ENCODE results near the gene DHRSX. TPM values are rescaled to one million over a fixed set of nuclear protein-coding genes. Genes with fewer than 3 reads are reported as not detected.

Gene DHRSX
- total RNA-seq, 2 experiments from 2014 or later = 18.8 to 21.4 TPM

GRCh38 chrX:2449135-2449886 is 51.5 kb downstream of the DHRSX start:
- intact Hi-C loops (cut with micrococcal nuclease) = no loop called here
- Mint-ChIP-seq H3K27ac (no peak overlapping the region), H3K36me3 (ENCODE audit: low read depth) (peaks cover 17% of the 10 kb centered on the region), H3K4me1 (ENCODE audit: low read depth) (peaks cover 3% of the 10 kb centered on the region), H3K27me3 (ENCODE audit: low read depth) (no peaks in the 10 kb centered on the region), H3K9me3 (peaks cover 4% of the 10 kb centered on the region), H3K4me3 (no peak overlapping the region)
- DNase-seq = no peak
- CTCF ChIA-PET = no interaction called here

DNA sequence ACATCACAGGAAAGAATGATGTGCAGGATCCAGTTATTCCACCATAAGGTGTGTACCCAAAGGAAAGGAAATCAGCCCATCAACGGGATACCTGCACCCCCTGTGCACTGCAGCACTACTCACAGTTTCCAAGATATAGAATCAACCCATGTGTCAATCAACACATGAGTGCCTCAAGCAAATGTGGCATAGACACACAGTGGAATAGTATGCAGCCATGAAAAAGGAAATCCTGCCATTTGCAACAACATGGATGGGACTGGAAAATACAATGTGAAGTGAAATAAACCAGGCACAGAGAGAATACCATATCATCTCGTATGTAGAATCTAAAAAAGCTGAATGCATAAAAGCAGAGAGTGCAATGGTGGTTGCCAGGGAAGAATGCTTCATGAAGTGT is 53.3 kb downstream of the DHRSX start:
- no peak overlapping the region for H3K4me3 Mint-ChIP-seq
- H3K27me3 Mint-ChIP-seq (ENCODE audit: low read depth) = no peaks in the 10 kb centered on the region
- DNase-seq = no peak
- no peaks in the 10 kb centered on the region for H3K9me3 Mint-ChIP-seq
- intact Hi-C loops (cut with micrococcal nuclease) = no loop called here
- H3K27ac Mint-ChIP-seq = no peak overlapping the region
- CTCF ChIA-PET = no interaction called here
- H3K4me1 Mint-ChIP-seq (ENCODE audit: low read depth) = peaks cover 3% of the 10 kb centered on the region
- H3K36me3 Mint-ChIP-seq (ENCODE audit: low read depth) = peaks cover 12% of the 10 kb centered on the region

DNA sequence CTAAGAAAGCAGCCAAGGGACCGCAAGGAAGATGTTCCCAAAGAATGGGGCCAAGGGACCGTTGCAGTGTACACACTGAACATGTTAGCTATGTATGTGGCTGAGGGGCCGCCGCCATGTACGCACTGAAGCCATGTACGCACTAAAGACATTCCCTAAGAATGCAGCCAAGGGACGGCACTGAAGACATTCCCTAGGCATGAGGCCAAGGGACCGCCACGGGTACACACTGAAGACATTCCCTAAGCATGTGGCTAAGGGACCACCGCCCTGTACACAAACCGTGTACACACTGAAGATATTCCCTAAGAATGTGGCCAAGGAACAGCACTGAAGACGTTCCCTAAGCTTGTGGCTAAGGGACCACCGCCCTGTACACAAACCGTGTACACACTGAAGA is 54.0 kb downstream of the DHRSX start:
- H3K27ac Mint-ChIP-seq = no peak overlapping the region
- intact Hi-C loops (cut with micrococcal nuclease) = no loop called here
- H3K9me3 Mint-ChIP-seq = no peaks in the 10 kb centered on the region
- CTCF ChIA-PET = no interaction called here
- H3K27me3 Mint-ChIP-seq (ENCODE audit: low read depth) = no peaks in the 10 kb centered on the region
- no peak overlapping the region for H3K4me3 Mint-ChIP-seq
- H3K36me3 Mint-ChIP-seq (ENCODE audit: low read depth) = peaks cover 9% of the 10 kb centered on the region
- DNase-seq = no peak
- peaks cover 3% of the 10 kb centered on the region for H3K4me1 Mint-ChIP-seq (ENCODE audit: low read depth)

GRCh38 chrX:2445662-2446623 is 54.8 kb downstream of the DHRSX start:
- no peak overlapping the region for H3K27ac Mint-ChIP-seq
- no peak for DNase-seq

GRCh38 chrX:2442694-2443093 is 58.1 kb downstream of the DHRSX start:
- Mint-ChIP-seq H3K9me3 (no peaks in the 10 kb centered on the region), H3K36me3 (ENCODE audit: low read depth) (peaks cover 23% of the 10 kb centered on the region), H3K27me3 (ENCODE audit: low read depth) (no peaks in the 10 kb centered on the region), H3K4me3 (no peak overlapping the region), H3K27ac (no peak overlapping the region), H3K4me1 (ENCODE audit: low read depth) (no peaks in the 10 kb centered on the region)
- intact Hi-C loops (cut with micrococcal nuclease) = no loop called here
- DNase-seq = no peak
- CTCF ChIA-PET = no interaction called here

More at GRCh38 chrX:2445662-2446623, 54.8 kb downstream of the DHRSX start:
- Mint-ChIP-seq H3K36me3 (ENCODE audit: low read depth) (peaks cover 13% of the 10 kb centered on the region), H3K4me1 (ENCODE audit: low read depth) (no peaks in the 10 kb centered on the region), H3K27me3 (ENCODE audit: low read depth) (no peaks in the 10 kb centered on the region), H3K9me3 (no peaks in the 10 kb centered on the region), H3K4me3 (no peak overlapping the region)
- CTCF ChIA-PET = no interaction called here
- intact Hi-C loops (cut with micrococcal nuclease) = no loop called here

- peaks cover 18% of the 10 kb centered on the region for H3K36me3 Mint-ChIP-seq (ENCODE audit: low read depth)
- no peak overlapping the region for H3K27ac Mint-ChIP-seq
- H3K9me3 Mint-ChIP-seq = no peaks in the 10 kb centered on the region
- H3K4me3 Mint-ChIP-seq = no peak overlapping the region
- intact Hi-C loops (cut with micrococcal nuclease) = no loop called here
- H3K4me1 Mint-ChIP-seq (ENCODE audit: low read depth) = no peaks in the 10 kb centered on the region
- no peak for DNase-seq
- no peaks in the 10 kb centered on the region for H3K27me3 Mint-ChIP-seq (ENCODE audit: low read depth)
- CTCF ChIA-PET = no interaction called here
These were observed 59.3 kb downstream of the DHRSX start for GRCh38 chrX:2441466-2441865.

DNA sequence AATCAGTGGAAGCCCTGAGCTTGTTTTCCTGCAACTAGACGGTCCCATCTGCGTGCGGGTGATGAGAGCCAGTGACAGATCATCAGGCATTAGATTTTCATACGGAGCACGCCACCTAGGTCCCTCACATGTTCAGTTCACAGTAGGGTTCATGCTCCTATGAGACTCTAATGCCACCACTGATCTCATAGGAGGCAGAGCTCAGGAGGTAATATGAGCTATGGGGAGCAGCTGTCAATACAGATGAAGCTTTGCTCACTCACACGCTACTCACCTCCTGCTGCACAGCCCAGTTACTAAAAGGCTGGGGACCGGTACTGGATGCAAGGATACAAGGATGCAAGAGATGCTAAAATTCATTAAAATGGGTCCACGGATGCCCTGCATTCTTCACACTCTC is 61.2 kb downstream of the DHRSX start:
- no peaks in the 10 kb centered on the region for H3K9me3 Mint-ChIP-seq
- peaks cover 25% of the 10 kb centered on the region for H3K36me3 Mint-ChIP-seq (ENCODE audit: low read depth)
- no peaks in the 10 kb centered on the region for H3K27me3 Mint-ChIP-seq (ENCODE audit: low read depth)
- intact Hi-C loops (cut with micrococcal nuclease) = no loop called here
- no peak for DNase-seq
- no peak overlapping the region for H3K27ac Mint-ChIP-seq
- H3K4me3 Mint-ChIP-seq = no peak overlapping the region
- no peaks in the 10 kb centered on the region for H3K4me1 Mint-ChIP-seq (ENCODE audit: low read depth)
- CTCF ChIA-PET = no interaction called here

- H3K27ac Mint-ChIP-seq = no peak overlapping the region
- intact Hi-C loops (cut with micrococcal nuclease) = no loop called here
- peaks cover 39% of the 10 kb centered on the region for H3K36me3 Mint-ChIP-seq (ENCODE audit: low read depth)
- H3K27me3 Mint-ChIP-seq (ENCODE audit: low read depth) = no peaks in the 10 kb centered on the region
- DNase-seq = no peak
- H3K4me3 Mint-ChIP-seq = no peak overlapping the region
- no peaks in the 10 kb centered on the region for H3K4me1 Mint-ChIP-seq (ENCODE audit: low read depth)
- H3K9me3 Mint-ChIP-seq = no peaks in the 10 kb centered on the region
- CTCF ChIA-PET = no interaction called here
These were observed 65.3 kb downstream of the DHRSX start for GRCh38 chrX:2435465-2435864.

- CTCF ChIA-PET = no interaction called here
- Mint-ChIP-seq H3K27me3 (ENCODE audit: low read depth) (no peaks in the 10 kb centered on the region), H3K36me3 (ENCODE audit: low read depth) (peaks cover 39% of the 10 kb centered on the region), H3K27ac (no peak overlapping the region), H3K4me3 (no peak overlapping the region), H3K4me1 (ENCODE audit: low read depth) (no peaks in the 10 kb centered on the region), H3K9me3 (peaks cover 2% of the 10 kb centered on the region)
- DNase-seq = no peak
- intact Hi-C loops (cut with micrococcal nuclease) = no loop called here
These were observed 66.3 kb downstream of the DHRSX start for GRCh38 chrX:2434270-2435163.

GRCh38 chrX:2432298-2432863 is 68.4 kb downstream of the DHRSX start:
- Mint-ChIP-seq H3K4me1 (ENCODE audit: low read depth) (no peaks in the 10 kb centered on the region), H3K36me3 (ENCODE audit: low read depth) (peaks cover 50% of the 10 kb centered on the region), H3K4me3 (no peak overlapping the region), H3K27me3 (ENCODE audit: low read depth) (no peaks in the 10 kb centered on the region), H3K27ac (no peak overlapping the region), H3K9me3 (peaks cover 10% of the 10 kb centered on the region)
- no peak for DNase-seq
- intact Hi-C loops (cut with micrococcal nuclease) = no loop called here
- CTCF ChIA-PET = no interaction called here

DNA sequence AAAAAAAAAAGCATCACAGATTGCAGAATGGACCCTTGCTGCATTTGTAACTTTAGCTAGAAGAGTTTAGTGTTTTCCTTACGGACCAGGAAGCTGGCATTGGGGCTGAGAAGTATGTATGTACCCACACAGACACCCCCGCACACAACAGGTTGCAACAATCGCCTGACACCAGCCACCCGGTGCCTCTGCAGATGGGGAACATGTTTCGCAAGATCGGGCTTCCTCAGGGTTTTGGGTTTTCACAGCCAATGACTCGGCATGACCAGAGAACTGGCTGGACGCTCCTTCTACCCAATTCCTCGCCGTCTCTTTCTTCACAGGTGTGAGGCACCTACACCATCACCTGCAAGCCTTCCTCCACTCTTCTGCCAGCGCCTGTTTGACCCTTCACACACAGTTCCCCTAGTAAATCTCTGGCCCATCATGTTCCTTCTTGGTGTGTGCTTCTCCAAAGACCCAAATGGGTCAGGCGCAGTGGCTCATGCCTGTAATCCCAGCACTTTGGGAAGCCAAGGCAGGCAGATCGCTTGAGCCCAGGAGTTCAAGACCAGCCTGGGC is 70.4 kb downstream of the DHRSX start:
- CTCF ChIA-PET = no interaction called here
- DNase-seq = no peak
- H3K9me3 Mint-ChIP-seq = peaks cover 15% of the 10 kb centered on the region
- intact Hi-C loops (cut with micrococcal nuclease) = no loop called here
- no peaks in the 10 kb centered on the region for H3K4me1 Mint-ChIP-seq (ENCODE audit: low read depth)
- H3K4me3 Mint-ChIP-seq = no peak overlapping the region
- no peaks in the 10 kb centered on the region for H3K27me3 Mint-ChIP-seq (ENCODE audit: low read depth)
- peaks cover 62% of the 10 kb centered on the region for H3K36me3 Mint-ChIP-seq (ENCODE audit: low read depth)
- no peak overlapping the region for H3K27ac Mint-ChIP-seq

GRCh38 chrX:2427737-2428136 is 73.0 kb downstream of the DHRSX start:
- Mint-ChIP-seq H3K27ac (no peak overlapping the region), H3K4me1 (ENCODE audit: low read depth) (no peaks in the 10 kb centered on the region), H3K9me3 (peaks cover 15% of the 10 kb centered on the region), H3K27me3 (ENCODE audit: low read depth) (no peaks in the 10 kb centered on the region), H3K4me3 (no peak overlapping the region), H3K36me3 (ENCODE audit: low read depth) (peaks cover 62% of the 10 kb centered on the region)
- intact Hi-C loops (cut with micrococcal nuclease) = no loop called here
- CTCF ChIA-PET = no interaction called here
- DNase-seq = no peak

Data from activated naive CD4-positive, alpha-beta T cell treated with anti-CD3 and anti-CD28 coated beads for 36 hours (primary cell).